Stimulated activated CD4-positive, alpha-beta T cell treated with anti-CD3 and anti-CD28 coated beads, Interleukin-12 subunit alpha, Interleukin-12 subunit beta, amount 100 ng/mL, for 24 hours (primary cell): Measurements from ENCODE around the gene INTS1.

Experiments used
- DNase-seq, 2 experiments: peaks; one replicate each; pipeline ENCODE4 v3.0.0-alpha.2; 2020; ENCODE audit warnings: low read depth in 2 of 2

The INTS1 gene, protein sequence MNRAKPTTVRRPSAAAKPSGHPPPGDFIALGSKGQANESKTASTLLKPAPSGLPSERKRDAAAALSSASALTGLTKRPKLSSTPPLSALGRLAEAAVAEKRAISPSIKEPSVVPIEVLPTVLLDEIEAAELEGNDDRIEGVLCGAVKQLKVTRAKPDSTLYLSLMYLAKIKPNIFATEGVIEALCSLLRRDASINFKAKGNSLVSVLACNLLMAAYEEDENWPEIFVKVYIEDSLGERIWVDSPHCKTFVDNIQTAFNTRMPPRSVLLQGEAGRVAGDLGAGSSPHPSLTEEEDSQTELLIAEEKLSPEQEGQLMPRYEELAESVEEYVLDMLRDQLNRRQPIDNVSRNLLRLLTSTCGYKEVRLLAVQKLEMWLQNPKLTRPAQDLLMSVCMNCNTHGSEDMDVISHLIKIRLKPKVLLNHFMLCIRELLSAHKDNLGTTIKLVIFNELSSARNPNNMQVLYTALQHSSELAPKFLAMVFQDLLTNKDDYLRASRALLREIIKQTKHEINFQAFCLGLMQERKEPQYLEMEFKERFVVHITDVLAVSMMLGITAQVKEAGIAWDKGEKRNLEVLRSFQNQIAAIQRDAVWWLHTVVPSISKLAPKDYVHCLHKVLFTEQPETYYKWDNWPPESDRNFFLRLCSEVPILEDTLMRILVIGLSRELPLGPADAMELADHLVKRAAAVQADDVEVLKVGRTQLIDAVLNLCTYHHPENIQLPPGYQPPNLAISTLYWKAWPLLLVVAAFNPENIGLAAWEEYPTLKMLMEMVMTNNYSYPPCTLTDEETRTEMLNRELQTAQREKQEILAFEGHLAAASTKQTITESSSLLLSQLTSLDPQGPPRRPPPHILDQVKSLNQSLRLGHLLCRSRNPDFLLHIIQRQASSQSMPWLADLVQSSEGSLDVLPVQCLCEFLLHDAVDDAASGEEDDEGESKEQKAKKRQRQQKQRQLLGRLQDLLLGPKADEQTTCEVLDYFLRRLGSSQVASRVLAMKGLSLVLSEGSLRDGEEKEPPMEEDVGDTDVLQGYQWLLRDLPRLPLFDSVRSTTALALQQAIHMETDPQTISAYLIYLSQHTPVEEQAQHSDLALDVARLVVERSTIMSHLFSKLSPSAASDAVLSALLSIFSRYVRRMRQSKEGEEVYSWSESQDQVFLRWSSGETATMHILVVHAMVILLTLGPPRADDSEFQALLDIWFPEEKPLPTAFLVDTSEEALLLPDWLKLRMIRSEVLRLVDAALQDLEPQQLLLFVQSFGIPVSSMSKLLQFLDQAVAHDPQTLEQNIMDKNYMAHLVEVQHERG (N-terminal part only)

DNA sequence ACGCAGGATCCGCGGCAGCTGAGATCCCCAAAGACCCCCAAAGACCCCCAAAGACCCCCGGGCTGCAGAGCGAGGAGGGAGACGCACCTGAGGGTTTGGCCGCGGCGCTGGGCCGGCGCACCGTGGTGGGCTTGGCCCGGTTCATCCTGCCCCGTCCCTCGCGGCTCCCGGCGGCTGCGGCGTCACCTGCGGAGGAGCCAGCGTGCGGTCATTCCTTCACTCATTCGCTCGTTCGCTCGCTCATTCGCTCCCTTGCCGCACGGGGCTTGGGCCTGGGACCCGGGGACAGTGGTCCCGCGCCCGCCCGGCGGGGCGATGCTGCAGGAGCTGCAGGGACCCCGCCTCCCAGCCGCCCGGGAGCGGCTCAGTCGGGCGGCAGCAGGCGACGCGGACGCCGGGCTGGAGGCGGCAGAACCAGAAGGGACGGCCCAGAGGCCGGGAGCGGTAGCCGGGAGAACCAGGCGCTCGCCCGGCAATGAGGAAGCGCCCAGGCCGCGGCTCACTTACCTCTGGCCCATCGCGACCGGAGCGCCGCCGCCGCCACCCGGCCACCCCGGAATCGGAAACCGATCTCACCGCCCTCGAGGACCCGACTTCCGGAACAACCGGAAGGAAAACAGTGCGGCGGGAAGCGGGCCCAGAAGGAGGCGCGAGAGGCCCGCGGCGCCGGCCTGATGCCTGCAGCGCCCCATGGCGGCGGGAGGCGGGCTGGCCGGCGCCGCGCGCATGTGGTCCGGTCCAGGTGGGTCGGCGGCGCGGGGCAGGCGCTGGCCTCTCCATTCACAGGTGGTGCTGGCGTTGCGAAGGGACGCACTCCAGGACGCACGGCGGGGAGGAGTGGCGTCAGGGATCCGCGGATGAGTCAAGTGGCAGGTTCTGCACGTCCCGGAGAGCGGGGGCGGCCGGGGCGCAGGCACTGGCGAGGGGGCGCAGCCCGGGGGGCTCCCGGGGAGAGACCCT, at the start of gene INTS1:
Gene INTS1, minus strand, starts transcription at position 574 of the 960 bp plus-strand sequence. Its CDS starts 429 bp downstream, at position 145.
- peak; percentile 87 for DNase-seq

DNA sequence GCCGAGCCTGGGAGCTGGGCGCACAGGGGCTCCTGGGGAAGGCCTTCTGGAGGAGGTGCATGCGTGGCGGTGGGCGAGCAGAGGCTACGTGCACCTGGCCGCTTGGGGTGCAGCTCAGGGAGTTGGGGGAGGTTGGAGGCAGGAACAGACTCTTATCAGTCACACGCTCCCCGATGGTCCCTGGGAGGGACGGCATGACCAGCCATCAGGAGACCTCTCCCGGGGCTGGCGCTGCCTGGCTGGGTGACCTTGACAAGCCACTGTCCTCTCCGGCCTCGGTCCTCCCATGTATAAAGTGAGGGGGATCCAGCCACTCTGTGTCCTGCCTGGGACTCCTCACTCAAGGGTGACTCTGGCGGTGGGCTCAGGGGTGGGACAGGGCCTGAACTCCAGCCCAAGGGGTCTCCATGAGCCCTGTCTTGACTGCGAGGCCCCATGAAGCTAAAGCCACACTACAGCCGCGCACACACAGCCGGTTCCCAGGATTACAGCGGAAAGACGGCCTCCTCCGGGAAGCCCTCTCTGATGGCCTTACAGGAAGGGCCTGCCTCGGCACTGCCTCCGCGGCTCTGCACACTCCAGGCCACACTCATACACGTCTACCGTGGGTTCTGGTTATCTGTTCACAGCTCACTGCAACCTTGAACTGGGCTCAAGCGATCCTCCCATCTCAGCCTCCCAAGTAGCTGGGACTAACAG, 49.5 kb upstream of the INTS1 start:
- DNase-seq = no peak

DNA sequence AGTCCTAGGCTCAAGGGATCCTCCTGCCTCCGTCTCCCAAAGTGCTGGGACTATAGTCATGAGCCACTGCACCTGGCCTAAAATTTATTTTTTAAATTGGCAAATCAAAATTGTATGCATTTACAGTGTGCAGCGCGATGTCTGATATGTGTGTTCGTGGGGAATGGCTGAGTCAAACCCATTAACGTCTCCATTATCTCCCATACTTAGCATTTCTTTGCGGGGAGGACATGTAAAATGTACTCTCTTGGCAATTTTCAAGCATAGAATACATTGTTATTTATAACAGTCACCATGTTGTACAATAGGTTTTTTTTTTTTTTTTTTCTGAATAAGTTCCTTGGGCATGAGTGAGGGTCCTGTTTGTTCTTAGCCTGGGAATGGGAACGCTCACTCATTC, 48.0 kb upstream of the INTS1 start:
- DNase-seq = no peak

DNA sequence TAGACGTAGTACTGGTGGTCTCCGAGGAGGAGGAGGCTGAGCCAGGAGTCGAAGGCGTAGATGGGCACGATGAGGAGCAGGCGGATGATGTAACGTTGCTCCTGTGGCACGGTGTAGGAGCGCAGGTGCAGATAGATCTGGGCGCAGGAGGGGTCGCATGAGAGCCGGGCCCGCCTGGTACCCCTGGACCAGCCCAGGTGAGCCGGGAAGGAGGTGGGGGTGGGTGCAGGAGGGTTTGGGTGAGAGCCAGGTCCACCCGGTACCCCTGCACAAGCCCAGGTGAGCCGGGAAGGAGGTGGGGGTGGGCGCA, 46.6 kb upstream of the INTS1 start:
- DNase-seq = no peak

DNA sequence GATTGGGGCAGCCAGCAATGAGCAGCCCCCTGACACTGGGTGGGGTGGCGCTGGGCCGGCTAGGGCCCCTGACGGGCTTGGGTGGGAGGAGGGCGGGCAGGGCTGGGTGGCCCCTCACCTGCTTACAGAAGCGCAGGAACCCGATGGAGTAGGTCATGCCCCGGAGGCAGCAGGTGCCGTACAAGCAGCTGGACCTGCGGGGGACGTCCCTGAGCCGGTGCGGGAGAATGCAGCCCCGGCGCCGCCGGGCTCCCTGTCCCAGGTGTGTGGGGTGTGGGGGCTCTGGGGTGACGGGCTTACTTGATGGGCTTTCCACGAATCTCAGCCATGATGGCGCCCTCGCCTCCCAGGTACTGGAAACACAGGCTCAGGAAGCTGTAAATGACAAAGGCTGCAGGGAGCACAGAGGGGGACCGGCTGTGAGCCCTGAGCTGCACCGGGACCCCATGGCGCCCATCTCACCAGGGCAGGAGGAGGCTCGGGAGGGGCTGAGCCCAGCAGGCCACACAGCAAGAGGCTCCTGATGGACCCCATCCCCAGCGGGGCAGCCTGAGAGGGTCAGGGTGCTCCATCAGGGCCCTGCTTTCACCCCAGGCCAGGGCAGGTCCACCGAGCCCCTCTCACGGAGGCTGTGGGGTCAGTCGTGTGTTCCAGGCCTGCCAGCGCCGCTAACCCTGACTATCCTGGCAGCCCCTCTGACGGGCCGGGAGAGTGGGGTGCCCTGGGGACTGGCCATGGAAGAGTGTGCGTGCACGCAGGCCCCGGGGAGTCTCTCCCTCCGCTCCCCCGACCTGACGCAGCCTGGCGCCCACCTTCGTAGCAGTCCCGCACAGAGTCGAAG, 46.0 kb upstream of the INTS1 start:
- no peak for DNase-seq

DNA sequence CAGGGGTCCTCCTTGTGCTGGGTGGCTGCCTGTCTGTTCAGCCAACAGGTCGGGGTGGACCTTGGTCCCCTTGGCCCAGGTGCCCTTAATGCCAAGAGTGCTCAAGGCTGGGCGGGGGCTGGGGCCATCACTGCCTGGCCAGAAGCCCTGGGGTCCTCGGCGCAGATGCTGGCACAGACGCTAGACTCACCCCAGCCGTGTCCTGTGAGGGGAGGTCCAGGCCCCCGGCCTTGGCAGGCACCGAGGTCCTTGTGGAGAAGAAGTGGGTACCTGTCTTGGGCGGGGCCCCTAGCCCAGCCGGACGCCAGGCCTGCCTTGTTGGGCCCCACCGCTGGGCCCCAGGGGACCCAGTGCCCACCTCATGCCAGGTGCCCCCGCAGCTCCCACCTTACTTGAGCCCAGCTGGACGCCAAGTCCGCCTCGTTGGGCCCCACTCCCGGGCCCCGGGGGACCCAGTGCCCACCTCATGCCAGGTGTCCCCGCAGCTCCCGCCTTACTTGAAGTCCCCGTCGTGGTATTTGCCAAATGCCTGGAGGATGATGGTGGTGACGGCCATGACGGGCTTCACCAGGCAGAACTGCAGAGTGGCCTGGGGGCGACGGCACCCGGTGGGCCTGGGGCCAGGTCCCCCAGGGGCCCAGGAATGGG, 45.3 kb upstream of the INTS1 start:
- no peak for DNase-seq

DNA sequence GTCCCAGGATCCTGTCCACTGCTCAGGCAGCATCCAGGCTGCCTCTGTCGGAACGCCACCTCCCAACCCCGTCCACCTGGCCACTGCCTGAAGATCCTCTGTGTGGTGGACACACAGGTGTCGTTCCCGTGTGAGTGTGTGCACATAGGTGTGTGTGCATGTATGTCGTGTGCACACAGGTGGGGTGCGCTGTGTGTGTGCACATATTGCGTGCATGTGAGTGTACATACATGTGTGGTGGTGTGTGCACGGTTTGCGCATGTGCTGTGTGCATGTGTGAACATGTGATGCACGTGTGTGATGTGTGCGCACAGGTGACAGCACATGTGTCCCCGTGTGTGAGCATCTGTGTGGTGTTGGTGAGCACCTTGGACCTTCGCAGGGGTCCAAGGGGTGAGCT, 44.8 kb upstream of the INTS1 start:
- no peak for DNase-seq

DNA sequence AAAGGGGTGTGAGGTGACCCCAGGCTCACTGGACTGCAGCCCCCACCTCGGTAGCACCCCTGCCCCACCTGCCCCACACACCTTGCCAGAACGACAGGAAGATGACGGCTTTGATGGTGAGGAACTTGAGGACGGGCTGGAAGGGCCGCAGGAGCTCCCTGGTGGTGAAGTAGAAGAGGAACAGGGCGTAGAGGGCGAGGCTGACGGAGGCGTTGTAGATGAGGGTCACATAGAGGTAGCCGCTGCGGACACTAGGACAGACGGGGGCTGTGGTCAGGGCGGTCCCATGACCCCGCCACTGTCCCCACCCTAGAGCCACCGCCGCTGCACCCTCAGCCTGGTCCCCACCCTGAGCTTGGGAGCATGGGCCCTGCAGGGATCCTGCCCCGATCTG, 44.2 kb upstream of the INTS1 start:
- DNase-seq = no peak

DNA sequence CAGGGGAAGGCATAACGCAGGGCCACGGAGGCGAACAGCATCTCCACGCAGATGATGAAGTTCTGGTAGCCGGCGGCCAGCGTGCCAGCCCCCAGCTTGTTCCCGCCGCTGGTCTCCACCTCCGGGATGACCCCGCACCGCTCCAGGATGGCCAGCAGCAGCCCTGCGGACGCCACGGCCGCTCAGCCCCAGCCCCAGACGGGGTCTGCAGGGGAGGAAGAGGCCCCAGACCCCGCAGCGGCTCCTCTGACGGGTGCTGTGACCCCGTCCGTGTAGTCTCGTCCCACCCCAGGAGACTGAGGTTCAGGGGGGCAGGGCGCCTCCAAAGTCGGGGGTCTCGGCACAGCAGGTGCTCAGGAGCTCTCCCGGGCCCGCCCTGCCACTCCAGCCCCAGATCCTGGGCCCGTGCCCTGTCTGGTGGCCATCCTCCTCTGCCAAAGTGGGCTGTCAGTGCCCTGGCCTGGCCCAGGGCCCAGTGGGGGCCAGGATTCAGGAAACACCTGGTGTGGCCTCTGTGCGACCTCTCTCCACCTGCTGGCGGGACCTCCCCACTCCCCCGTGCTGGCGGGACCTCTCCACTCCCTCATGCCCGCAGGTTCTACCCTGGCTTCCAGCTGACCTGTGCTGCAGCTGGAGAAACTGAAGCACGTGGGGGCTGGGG, 43.7 kb upstream of the INTS1 start:
- no peak for DNase-seq

DNA sequence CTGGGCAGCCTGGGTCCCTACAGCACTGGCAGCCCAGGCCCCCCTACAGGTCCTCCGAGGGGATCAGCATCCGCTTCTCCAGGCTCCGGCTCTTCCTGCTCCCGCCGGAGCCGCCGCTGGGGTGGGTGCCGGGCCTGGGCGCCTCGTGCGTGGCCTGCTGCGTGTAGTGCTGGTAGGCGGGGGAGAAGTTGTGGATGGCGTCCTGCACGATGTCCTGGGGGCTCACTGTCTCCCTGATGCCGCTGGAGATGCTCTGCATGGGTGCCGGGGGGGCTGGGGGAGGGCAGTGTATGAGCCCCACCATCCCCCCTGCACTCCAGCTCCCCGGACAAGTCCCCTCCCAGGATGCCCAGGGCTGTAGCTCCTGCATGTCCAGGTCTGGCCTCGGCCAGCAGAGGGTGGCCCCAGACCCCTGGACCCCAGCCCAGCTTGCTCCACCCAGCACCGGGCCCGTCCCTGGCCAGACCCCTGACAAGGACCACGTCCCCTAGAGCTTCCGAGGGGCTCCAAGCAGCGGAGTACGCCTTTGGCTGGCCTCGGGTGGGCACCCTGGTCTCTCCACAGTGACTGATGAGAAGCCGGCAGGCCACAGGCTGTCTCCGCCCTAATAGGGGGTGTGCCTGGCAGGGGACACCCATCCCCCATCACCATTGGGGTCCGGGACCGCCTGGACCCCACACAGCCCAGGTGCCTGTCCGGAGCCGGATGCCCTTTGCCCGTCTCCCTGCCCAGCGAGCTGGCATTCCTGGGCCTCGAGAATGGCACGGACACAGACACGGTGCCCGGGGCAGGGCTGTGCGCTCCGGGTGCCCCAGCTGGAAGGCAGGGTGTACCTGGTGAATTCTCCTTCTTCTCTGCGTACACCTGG, 43.0 kb upstream of the INTS1 start:
- no peak for DNase-seq

DNA sequence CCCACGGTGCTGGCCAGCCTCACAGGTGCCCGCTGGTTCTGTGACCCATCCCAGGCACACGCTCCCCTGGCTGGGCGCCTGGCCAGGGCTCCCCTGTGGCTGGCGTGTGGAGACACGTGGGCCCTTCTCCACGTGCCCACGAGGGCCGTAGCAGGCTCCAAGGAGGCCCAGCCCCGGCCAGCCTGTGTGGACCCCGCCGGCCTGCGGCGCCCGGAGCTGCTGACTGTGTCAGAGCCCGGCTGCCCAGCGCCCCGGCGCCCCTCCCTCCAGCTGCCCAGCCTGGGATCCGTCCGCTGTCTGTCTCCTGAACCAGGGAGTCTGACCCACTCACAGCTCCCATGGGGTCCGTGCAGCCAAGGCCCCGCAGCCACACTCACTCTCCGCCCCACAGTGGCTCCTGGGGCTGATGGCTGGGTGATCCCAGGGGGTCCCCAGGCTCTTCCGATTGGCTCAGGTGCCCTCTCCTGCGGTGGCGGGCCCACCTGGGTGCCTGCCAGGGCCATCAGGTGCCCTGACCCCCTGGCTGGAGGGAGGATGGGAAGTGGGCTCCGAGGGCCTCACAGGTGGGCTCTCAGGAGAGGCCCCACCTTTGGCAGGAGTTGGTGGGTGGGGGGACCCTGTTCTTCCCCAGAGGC, 42.2 kb upstream of the INTS1 start:
- no peak for DNase-seq

DNA sequence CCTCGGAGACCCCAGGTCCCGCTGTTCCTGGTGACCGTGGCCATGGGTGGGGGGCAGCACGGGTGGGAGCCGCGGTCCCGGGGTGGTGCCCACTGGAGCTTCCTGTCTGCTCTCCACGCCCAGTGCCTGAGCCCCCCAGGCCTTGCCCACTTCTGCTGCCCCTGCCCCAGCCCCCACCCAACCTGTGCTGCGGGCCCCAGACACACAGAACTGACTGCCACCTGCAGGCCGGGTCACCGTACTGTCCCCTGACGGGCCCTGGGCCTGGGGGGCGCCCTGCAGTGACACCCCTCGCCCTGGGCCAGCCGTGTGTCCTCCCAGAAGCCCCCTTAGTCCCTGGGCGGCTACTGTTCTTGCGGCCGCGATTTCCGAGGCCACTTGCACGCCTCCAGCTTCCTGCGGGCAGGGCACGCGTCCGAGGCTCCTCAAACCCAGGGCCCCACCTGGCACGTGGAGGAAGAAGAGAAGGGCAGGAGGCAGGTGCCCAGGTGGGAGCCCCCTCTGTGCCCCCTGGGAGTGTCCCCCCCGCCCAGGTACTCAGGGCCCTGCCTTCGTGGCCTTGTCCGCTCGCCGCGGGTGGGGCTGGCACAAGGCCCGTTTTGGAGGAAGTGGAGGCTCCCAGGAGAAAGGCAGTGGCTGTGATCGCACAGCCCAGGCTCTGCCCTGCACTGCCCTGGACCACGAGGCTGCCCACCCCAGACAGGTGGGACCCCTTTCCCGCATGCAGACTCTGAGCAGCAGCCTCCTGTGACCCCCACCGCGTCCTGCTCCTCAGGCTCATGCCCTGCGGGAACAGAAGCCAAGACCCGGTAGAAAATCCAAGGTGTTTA, 41.4 kb upstream of the INTS1 start:
- no peak for DNase-seq

DNA sequence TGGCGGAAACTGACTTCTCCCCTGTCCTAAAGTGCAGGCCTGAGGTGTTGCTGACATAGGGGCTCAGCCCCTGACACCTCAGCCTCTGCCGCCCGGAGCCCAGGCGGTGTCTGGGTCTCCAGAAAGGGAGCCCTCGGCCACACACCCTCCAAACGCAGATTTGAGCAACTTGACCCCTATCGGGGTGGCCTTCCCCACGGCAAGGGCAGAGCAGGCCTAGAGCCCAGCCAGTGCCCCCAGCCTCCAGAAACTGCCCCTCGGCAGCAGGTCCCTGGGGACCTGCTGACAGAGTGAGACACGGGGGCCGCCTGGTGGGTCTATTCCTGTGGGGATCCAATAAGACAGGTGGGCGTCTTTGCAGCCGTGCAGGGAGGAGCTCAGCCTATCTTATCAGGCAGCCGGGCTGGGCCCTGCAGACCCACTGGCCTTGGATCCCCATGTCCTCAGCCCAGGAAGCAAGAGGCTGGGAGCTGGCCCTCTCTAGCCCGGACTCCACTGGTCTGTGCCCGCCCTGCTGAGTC, 40.8 kb upstream of the INTS1 start:
- DNase-seq = no peak

DNA sequence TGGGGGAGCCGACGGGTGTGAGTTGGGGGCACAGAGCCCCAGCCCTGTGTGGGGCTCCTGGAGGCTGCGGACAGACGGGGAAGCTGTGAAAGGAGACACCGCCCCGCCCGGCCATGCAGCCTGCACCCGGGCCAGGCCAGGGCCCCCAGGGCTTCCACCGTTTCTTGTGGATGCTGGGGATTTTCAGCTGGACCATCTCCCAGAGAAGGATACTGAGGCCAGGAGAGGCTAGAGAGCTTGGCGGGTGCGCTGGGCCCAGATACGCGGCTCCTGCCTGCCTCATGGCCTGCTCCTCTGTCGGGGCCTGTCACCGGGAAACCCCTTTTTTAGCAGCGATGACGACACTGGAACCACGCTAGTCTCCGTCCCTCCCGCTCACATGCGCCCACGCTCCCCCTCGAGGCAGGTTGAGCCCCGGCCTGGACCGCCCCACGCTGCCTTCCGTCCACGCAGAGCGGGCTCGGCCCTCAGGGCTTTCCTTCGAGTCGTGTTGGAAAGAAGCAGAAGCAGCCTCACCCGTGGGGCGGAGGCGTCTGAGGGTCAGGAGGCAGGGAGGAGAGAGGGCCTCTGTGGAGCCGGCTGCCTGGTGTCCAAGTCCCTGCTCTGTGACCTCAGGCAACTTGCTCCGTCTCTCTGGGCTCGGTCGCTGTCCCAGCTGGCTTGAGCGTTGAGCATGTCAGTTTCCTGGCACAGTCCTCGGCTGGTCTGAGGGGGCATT, 40.1 kb upstream of the INTS1 start:
- no peak for DNase-seq

DNA sequence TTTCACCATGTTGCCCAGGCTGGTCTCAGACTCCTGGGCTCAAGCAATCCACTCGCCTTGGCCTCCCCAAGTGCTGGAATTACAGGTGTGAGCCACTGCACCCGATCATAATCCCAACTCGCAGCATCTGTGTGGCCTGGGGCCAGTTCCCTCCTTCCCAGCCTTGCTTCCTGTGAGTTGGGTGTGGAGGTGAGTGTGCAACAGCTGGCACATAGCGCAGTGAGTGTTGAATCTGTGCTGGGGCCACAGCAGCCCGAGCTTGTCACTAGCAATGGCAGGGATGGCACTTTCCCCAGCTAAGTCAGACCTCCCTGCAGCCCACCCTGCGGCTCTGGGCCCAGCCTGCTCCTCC, 39.6 kb upstream of the INTS1 start:
- DNase-seq = no peak
